ENCODE results near the gene SLC38A2.
A peak's percentile ranks its signal among the peaks of the same experiment; 100 is the strongest.

SLC38A2 gene

DNA sequence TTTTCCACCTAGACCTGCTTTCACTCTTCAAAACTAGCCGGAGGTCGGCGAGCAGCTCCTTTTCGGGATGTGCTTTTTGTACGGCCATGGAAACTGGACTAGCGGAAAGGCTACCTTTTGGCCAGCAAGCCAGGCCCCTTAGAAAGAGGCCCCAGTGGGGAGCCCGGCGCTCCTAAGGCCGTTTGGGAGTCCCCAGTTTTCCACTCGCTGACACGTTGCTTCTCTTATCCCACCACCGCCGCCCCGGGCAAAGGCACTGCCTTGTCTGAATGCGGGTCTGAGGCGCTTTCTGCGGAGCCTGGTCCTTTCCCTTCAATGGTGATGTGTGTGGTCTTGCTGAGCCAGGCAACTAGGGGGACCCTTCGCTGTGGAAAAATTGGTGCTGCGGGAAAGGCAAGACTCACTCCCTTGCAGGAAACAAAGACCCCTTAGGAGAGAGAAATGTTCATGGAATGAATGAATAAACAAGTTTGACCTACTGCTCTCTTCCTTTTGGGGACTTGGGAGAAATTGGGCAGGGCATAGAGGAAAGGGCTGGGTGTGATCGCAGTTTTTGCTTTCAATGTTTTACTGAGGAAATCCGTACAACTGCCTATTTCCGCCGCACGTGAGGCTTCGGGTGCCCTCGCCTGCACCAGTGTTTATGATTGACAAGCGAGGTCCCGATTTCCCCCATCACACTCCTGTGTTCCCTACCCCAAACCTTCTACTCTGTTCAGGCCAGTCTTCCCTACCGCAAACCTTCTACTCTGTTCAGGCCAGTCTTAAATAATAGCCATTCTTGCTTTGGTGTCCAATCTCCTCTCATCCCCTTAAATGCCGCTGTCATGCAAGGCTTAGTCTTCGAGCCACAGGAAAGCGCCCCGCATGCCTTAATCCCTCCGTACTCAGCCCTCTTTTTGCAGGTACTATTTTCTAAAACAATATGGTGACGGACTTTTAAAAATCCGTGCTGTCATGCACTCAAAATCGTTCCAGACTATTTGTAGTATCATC, 1.0 kb upstream of the SLC38A2 start:
- peak; percentile 43 for DNase-seq

DNA sequence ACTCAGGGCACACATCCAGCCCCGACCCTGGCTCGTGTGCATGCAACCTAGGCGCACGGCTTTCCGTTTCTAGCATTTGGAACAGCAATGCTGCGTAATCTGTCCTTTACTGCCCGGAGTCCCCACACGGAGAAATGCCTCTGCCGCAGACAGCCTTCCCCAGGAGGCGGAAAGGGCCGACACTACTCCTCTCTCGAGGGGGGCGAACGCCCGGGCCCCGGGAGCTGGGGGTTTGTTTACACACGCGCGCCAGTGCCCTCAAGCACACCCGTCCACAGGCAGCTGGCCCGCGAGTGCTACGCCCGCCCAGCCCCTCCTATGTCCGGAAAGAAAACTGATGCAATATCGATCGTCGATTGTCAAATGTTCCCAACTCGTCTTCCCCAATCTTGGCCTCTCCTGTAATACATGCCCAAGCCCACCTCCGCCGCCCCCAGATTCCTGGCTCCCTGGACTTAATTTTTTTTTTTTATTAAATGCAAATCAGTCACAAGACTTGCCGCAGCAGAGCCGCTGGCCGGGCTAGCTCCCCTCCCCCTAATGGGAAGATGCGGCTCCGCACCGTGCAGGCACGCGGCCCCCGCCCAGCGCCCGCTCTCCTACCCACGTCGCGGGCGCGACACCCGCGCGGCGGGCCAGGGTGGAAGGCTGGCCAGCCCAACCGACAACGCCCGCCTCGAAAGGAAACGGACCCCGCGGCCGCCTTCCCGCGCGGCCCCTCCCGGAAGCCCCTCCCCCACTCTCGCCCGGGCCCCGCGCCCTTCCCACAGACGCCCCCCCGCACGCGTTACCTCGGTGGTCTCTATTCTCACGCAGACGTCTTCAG, 642 bp downstream of the SLC38A2 start:
- peak; percentile 67 for DNase-seq

DNA sequence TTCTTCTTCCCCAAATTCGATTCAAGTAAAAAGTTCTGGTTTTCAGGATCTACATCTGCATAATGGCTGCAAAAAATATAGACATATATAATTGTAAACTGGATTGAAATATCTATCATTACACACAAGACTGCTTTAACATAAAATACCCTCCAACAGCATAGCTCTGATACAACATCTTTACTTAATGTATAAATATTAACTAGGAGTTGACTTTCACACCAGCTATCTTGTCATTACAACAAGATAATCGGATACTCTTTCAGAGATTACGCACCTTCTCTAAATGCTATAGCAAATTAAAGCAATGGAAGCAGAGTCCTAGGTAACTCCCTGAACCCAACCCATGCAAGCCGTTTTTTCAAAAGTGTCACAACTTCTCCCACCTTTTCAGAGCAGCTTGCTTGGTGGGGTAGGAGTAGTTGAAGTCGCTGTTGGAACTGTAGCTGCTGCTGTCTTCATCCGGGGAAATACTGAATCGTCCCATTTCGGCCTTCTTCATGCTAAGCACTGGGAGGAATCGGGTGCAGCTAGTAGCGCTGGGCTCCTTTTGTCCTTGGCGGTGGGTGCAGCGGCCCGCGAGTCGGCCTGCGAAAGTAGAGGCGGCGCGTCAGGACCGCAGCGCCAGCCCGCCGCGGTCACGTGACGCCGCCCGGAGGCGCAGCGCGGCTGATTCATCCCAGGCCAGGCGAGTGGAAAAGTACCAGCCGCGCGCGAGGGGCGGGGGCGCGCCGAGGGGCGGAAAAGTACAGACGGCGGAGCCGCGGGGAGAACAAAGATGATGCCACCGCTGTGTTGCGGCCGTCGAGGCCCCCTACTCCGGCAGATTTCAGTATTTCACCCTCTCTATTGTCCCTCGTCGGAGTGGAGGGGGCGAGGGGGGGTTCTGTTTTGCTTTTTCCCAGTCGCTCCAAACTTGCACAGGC, 1.5 kb downstream of the SLC38A2 start:
- DNase-seq, result peak; percentile 95

DNA sequence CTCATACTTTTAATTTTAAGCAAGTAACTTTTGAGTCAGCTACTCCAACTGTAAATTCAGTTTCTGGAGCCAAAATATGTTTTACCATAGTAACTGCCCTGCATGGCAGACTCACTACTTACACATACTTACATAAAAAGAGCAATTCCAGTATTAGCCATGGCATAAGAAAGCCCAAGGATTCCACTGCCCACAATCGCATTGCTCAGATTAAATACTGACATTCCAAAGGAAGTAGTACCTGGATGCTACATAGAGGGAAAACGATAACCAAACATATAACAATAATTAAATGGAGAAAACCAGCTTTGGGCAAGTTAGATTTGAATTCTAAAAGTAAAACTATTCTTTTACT, 2.2 kb downstream of the SLC38A2 start:
- DNase-seq, result no peak

DNA sequence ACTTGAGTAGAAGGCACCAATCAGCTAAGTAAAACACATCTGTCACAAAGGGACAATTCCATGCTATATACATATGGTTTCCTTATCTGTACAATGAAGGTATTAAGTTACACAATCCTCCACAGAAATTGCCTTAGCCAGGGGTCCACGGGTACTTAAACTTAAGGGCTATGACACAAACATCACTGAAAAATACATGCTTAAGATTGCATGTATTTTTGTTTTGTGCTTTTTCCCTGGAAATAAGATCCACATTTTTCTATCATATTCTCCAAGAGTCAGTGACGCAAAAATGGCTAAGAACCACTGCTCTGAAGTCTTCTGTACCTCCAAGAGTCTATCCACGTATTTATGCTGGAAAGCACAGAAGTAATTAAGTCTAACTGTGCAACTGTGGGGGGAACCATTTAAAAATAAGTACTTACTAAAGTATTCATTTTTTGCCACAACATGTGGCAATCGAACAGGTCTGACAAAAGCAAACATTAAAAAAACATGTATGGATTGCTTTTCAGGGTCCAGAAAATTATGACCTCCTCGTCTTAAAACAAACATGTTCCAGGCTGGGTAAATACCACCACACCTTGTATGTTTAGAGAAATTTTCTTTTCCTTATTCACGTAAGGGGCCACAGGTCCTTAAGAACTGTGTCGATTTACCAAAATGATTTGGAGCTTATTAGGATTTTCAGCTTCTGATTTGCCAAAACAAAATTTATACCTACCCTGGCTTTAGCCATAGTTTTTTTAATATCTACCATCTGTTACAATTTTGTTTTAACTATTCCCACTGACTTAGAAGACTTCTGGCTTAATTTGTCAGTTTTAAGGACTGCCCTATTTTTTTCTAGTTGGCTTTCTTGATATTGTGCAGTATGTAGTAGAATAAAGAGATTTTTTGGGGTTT, 2.8 kb downstream of the SLC38A2 start:
- DNase-seq, result no peak

DNA sequence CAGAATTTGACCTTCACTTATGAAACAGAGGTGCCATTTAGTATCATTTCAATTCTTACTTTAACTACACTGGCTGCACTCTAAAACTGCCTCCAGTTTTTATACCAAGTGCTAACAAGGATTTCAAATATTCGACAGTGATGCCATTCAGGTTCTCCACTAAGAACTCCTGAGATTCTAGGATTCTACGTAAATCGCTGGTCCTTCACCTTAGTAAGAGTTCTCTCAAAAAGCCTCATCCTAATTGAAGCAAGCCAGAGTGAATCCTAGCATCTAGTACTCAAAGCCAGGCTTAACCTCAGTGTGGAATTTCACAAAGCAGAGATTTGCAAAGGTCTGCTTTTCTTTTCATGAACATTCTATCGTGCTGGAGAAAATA, 3.5 kb downstream of the SLC38A2 start:
- no peak for DNase-seq

DNA sequence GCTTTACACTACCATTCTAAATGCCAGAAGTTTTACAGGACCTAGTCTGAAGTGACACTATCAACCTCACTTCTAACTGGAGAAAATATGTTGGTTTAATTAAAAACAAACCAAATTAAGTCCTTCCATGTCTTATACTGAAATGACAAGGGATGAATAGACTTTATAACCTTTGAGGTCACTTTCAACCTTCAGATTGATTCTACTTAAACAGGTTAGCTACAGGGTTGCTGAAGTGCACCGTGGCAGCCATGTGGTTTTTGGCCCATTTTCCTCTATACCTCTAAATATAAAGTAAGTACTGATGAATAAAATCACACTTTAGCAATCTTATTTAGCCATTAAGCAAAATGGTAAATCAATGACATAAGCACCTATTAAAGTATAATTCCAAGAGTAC, 3.9 kb downstream of the SLC38A2 start:
- DNase-seq, result no peak

DNA sequence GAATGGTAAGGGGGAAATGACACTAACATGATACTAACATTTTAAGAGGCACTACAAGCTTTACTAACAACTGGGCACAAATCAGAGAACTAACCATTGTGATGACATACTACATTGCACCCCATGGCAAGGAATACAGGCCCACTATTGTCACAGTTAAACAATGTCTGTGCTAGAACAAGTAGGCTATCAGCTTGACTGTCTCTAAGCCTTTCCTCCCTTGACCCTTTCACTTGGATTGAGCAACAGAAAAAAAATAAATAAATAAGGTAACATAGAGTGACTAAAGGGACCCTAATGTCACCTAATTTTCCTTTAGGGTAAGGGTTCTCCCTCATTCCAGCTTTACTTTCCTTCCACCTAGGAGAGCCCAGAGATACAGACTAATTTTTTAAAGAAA, 4.4 kb downstream of the SLC38A2 start:
- no peak for DNase-seq

DNA sequence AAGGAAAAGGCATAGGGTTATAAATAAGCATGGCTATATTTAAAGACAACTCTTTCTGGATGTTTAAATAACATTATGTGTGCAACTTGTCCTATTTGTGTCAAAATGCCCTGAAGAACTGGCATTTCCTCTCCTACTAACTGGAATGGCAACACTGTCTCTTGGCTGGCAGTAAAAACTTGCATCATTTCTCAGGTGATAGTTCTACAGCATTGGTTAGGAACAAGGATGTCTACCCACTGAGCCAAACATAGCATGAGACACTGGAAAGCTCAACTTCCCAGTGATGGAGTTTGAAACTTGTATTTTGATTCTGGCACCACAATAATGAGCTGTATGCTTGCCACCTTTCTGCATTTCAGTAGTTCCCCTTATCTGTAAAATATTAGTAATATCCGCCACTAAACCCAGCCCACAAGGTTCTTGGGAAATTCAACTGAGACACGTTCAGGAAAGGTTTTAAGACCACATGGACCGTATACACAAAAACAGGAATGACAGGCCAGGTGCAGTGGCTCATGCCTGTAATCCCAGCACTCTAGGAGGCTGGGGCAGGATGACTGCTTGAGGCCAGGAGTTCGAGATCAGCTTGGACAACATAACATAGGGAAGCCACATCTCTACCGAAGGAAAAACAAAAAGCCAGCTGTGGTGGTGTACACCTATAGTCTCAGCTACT, 5.1 kb downstream of the SLC38A2 start:
- DNase-seq, result no peak

DNA sequence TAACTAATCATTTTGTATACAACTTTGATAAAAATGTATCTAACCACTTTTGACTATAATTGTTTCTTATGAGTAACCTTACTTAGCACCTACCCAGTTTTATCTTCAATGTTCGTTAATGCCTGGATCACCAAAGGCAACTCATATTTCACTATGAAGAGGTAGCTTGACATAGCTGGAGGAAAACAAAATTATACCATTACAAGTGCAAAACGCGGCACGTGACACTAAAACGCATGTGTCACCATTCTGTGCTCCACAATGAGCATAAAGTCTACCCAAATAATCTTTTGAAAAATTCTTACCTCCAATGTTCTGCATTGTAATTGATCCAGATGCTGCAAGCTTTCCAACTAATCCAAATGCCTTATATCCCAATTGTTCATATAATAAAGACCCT, 5.8 kb downstream of the SLC38A2 start:
- DNase-seq, result no peak

DNA sequence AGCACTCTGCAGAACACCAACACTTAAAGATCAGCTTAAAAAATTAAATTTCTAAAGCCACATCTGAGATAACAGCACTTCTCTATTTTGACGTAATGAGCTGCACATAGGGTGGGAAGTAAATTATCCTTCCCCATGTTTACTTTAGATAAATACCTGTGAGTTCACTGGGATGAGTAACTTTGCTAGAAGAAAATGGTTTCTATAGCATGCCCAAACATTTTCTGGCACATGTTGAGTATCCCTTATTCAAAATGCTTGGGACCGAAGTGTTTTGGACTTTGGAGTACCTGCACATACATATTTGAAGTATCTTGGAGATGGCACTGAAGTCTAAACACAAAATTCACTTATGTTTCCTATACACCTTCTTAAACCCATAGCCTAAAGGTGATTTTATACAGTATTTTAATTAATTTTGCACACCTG, 6.6 kb downstream of the SLC38A2 start:
- no peak for DNase-seq

DNA sequence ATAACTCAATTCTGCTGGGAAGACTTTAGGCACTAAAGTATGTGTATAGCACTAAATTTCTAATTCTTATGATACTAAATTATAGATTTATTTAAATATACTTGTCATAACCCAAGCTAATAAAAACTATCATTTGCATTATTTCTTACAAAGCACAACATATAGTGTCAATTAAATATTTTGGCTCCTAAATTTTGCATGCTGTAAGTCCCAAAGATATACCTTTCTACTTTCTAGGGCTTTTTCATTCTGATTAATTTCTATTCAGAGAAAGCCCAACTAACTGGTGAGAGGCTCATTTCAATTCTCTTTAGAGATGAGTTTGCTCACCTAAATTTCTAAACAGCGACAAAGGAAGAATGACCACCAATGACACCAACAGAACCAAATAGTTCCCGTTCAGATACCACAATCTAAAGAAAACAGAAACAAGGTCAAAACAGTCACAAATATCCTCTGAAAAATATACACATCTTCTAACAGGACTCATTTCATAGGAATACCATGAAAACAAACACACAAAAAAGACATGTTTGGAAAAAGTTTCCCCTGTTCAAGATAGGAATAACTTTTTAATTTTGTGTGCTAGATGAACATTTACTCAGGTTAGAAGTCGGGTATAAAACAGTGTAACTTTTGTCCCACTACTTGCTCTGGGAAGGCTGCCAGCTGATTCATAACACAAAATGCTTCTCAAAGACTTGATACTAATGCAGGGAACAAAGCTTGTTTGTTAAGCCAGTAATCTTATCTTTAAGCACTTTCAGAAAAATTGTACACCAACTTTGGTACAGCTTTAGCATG, 7.6 kb downstream of the SLC38A2 start:
- no peak for DNase-seq

DNA sequence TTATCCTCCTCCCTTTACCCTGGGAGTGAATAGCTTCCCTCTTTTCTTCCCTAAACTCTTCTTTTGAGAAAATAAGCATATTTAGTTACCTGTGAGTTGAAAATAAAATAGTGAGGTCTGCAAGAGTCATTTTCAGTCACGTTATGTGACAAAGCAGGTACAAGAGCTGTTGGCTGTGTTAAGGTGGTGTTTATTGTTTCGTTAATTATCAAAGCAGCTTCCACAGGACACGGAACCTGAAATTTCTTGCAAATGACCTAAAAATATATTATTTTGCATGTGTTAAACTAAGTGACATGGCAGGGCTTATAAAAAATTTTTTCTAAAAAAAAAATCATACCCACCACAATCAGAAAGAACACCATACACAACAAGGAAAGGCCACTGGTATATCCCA, 8.3 kb downstream of the SLC38A2 start:
- DNase-seq, result no peak

DNA sequence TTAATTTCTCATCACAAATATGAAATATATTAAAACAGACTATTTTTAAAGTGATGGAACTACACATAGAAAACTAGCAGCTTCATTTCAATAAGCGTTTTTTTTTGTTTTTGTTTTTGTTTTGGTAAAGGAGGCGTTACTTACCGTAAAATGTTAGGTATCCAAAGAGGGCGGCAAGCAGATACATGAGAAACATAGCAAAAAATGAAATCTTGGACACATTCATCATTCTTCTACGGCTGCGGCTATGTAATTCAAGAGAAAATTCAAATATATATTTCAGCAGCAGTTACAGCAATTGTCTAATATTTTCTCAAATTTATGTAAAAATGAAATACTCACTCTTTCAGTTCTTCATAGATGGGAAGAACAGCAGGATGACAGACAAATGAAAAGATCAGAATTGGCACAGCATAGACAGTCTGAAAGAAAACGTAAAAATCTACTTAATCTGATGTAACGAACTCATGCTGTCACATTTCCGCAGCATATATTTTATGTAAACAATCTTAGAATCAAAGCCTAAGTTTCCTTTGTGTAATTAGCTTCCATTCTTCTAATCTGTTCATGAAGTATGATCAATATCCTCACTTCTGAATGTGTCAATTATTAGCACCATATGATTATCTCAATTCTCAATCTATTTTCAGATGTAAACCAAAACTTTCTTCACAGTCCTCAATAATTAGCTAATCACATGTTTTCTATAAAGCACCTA, 8.8 kb downstream of the SLC38A2 start:
- no peak for DNase-seq

DNA sequence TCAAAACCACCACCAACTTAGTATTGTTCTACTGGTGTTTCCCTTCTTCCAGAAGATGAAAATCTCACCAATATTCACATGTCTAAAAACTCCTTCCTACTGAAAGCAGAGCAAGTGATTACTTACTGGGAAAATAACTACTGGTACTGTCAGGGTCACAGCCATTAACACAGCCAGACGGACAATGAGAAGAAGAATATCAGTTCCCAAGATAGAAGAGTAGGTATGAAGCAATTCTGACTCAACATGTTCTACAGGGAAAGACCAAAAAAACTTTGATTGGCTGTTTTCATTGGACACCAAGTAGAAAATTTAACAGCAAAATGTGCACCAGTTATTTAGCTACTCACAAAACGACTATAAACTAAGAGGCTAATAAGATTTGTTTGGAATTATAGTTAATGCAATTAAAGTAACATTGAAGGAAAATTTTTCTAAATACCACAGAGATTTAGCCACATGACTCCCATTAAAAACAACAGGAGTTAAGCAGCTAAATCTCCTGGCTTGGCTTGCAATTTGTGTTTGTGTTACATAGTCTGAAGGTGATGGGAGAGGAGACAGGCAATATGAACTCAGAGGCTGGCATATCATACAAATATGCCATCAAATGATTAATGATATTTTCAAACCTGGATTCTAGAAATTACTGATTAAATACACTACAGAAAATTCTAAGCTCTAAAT, 9.5 kb downstream of the SLC38A2 start:
- DNase-seq, result no peak

DNA sequence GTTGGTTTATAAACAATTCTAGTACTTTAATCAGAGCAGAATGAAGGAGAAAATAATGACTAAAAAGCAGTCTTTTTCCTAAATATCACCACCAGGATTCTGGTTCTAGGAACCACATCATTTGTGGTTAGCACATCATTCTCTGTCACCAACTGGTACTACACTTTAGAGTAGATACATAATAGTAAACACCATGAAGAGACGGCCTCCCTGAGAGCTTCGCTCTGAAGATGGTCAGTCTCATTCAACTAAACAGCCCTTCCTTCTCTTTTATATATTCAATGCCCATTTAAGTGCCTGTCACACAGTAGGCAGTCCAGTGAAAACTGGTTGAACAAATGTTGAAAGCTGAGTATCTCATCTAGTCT, 10.9 kb downstream of the SLC38A2 start:
- no peak for DNase-seq

DNA sequence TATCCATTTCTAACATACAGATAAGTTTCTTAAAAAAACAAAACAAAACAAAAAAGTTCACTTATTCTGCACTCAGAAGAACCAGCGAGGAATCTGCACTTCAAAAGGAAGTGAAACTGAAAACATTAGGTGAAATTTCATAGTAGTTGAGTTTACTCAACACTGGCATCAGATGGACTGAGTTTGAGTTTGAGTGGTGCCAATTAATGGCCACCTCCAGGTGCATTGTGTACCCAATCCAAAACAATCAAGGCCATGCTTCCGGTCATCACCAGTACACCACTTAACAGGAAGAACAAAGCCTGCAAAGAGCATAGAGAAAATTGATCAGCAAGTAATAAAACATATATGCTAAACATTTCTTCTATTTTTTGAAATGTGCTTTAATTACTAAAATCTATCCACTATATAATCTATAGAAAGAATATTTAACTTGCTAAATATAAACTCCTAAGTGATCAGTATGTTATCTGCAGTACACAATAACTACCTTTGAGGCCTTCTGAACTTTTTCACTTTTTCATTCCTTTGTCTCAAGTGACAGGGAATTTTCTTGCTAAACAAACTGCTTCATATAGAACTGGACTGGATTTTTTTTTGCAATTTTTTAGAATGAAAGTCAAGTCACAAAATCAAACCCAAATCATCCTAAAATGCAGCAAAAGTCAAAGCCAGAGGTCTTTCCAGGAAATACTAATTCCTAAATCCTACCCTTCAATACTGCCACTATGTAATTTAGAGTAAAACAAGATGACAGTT, 11.5 kb downstream of the SLC38A2 start:
- DNase-seq, result no peak

DNA sequence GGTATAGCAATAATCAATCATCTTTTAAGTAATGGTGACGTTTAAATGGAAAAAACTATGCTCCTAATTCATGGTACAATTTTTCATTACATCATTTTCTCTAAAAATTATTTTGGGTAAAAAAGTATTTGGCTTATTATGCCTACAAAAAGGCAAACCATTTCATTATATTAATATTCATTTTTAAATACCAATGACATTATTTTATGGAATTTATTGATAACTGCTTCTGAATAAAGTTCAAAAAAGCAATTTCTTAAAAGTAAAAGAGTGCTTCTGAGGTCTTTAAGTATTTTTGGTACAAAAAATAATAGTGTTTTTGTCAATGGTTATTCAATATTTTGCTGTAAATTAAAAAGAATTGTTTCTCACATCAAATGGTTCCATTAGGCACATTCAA, 12.2 kb downstream of the SLC38A2 start:
- no peak for DNase-seq
